ENCODE results near the gene WHRN. TPM values are rescaled to one million over a fixed set of nuclear protein-coding genes. Genes with fewer than 3 reads are reported as not detected.

Gene WHRN
- total and polyA plus RNA-seq, 2 donors, result 3.2 to 14.9 TPM

DNA sequence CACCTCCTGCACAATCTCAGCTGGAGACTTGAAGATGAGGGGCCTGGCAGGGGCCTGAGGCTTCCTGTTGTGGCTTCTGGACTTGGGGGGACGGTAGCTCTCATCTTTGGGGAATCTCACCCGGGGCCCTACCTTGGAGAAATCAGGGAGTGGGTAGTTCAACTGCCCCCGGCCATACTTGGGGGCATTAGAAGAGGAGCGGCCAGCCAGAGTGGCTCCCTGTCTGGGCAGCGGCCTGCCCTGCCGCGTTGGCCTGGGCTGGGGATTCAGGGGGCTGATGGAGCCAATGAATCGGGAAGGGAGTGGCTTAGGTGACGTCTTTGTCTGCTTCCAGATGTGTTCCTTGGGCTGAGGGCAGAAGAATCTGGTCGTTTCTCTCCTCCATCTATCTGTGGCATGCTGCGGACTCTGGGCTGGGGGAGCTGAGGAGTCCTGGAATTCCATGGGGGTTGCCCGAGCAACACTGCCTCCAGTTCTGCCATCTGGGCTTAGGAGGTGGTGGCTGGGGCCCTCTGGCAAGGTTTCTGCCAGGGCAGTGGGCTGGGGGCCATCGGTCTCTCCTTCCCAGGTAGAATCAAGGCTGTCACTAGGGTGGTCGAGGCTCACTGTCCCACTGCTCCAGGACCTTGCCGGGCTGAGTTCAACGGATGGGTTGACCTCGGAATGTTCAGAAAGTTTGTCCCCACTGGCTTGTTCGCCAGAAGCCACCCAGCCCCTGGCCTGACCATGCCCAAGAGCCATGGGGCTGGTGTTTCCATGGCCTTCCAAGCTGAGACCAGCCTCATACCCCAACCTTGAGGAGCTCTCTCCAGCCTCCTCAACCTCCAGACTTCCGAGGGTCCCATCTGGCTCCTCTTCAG lies 128.5 kb downstream of the WHRN start:
- peak overlapping the region; percentile 70 to 77 for H3K27ac ChIP-seq (ENCODE audit: low read depth in 1 of 2, low read length in 1 of 2)
- DNase-seq (ENCODE audit: low read depth in 6 of 9, low spot score in 9 of 9), result no peak
- no peak overlapping the region for H3K4me3 ChIP-seq (ENCODE audit: low read length in 2 of 2)
- H3K9me3 ChIP-seq (ENCODE audit: control insufficient read depth in 2 of 2, insufficient read depth in 1 of 2, low read length in 1 of 2), result no peaks in the 10 kb centered on the region
- peaks cover 69 to 82% of the 10 kb centered on the region in 2 donors for H3K36me3 ChIP-seq (ENCODE audit: control insufficient read depth in 2 of 2, insufficient read depth in 2 of 2, low read length in 1 of 2)
- H3K27me3 ChIP-seq (ENCODE audit: control insufficient read depth in 2 of 2, insufficient read depth in 1 of 2, low read length in 1 of 2), result no peaks in the 10 kb centered on the region
- WGBS, result 94% methylated on average over 19 of the region's 19 CpGs
- H3K4me1 ChIP-seq (ENCODE audit: control insufficient read depth in 2 of 2, insufficient read depth in 2 of 2, low read length in 2 of 2), result peaks cover 61 to 88% of the 10 kb centered on the region in 2 donors

GRCh38 chr9:114375386-114376175 lies 129.7 kb downstream of the WHRN start:
- Histone ChIP-seq H3K4me1 (ENCODE audit: control insufficient read depth in 2 of 2, insufficient read depth in 2 of 2, low read length in 2 of 2) (peaks cover 72 to 91% of the 10 kb centered on the region in 2 donors), H3K4me3 (ENCODE audit: low read length in 2 of 2) (no peak overlapping the region), H3K27ac (ENCODE audit: low read depth in 1 of 2, low read length in 1 of 2) (peak overlapping the region; percentile 79 to 99), H3K9me3 (ENCODE audit: control insufficient read depth in 2 of 2, insufficient read depth in 1 of 2, low read length in 1 of 2) (no peaks in the 10 kb centered on the region), H3K27me3 (ENCODE audit: control insufficient read depth in 2 of 2, insufficient read depth in 1 of 2, low read length in 1 of 2) (no peaks in the 10 kb centered on the region), H3K36me3 (ENCODE audit: control insufficient read depth in 2 of 2, insufficient read depth in 2 of 2, low read length in 1 of 2) (peaks cover 59 to 74% of the 10 kb centered on the region in 2 donors)
- WGBS, result 92% methylated on average over 9 of the region's 9 CpGs
- DNase-seq (ENCODE audit: low read depth in 6 of 9, low spot score in 9 of 9), result no peak

GRCh38 chr9:114374936-114375335 lies 130.3 kb downstream of the WHRN start:
- Histone ChIP-seq H3K36me3 (ENCODE audit: control insufficient read depth in 2 of 2, insufficient read depth in 2 of 2, low read length in 1 of 2) (peaks cover 57 to 74% of the 10 kb centered on the region in 2 donors), H3K27ac (ENCODE audit: low read depth in 1 of 2, low read length in 1 of 2) (peak overlapping the region; percentile 89 to 99), H3K4me3 (ENCODE audit: low read length in 2 of 2) (no peak overlapping the region), H3K27me3 (ENCODE audit: control insufficient read depth in 2 of 2, insufficient read depth in 1 of 2, low read length in 1 of 2) (no peaks in the 10 kb centered on the region), H3K9me3 (ENCODE audit: control insufficient read depth in 2 of 2, insufficient read depth in 1 of 2, low read length in 1 of 2) (no peaks in the 10 kb centered on the region), H3K4me1 (ENCODE audit: control insufficient read depth in 2 of 2, insufficient read depth in 2 of 2, low read length in 2 of 2) (peaks cover 76 to 96% of the 10 kb centered on the region in 2 donors)
- no peak for DNase-seq (ENCODE audit: low read depth in 6 of 9, low spot score in 9 of 9)
- 92% methylated on average over 9 of the region's 9 CpGs for WGBS

- Histone ChIP-seq H3K4me1 (ENCODE audit: control insufficient read depth in 2 of 2, insufficient read depth in 2 of 2, low read length in 2 of 2) (peaks cover 80 to 96% of the 10 kb centered on the region in 2 donors), H3K36me3 (ENCODE audit: control insufficient read depth in 2 of 2, insufficient read depth in 2 of 2, low read length in 1 of 2) (peaks cover 59 to 74% of the 10 kb centered on the region in 2 donors)
- 88% methylated on average over 16 of the region's 16 CpGs for WGBS
Observed at GRCh38 chr9:114373960-114374730, 131.1 kb downstream of the WHRN start.

DNA sequence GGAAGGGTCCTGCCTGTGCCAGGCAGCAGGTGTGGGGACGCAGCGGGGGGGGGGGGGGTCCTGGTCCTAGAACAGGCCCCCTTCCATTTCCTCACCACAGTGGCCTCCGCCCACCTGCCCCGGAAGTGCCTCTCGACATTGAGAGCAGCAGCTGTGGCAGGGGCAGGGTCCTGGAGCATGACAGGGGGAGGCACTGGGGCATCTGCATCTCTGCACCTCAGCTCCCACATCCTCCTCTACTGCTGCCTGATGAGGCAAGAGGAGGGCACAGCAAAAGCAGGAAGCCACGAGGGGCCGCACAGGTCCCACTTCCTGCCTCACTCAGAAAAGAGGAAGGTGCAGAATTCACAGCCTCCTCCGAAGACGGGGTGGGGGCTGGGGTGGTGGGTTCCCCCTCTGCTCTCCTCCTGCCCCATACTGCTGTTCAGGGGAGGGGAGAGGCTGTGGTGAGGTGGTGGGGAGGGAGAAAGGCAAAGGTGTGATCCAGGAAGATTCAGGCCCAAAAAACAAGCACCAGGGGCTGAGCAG lies 132.3 kb downstream of the WHRN start:
- no peaks in the 10 kb centered on the region for H3K9me3 ChIP-seq (ENCODE audit: control insufficient read depth in 2 of 2, insufficient read depth in 1 of 2, low read length in 1 of 2)
- DNase-seq (ENCODE audit: low read depth in 6 of 9, low spot score in 9 of 9), result peak; percentile 80 to 98 (median 92)
- peaks cover 79 to 95% of the 10 kb centered on the region in 2 donors for H3K4me1 ChIP-seq (ENCODE audit: control insufficient read depth in 2 of 2, insufficient read depth in 2 of 2, low read length in 2 of 2)
- peak overlapping the region; percentile 89 to 99 for H3K27ac ChIP-seq (ENCODE audit: low read depth in 1 of 2, low read length in 1 of 2)
- peaks cover 58 to 73% of the 10 kb centered on the region in 2 donors for H3K36me3 ChIP-seq (ENCODE audit: control insufficient read depth in 2 of 2, insufficient read depth in 2 of 2, low read length in 1 of 2)
- 3% methylated on average over 9 of the region's 9 CpGs for WGBS
- peak overlapping the region; percentile 29 to 40 for H3K4me3 ChIP-seq (ENCODE audit: low read length in 2 of 2)
- no peaks in the 10 kb centered on the region for H3K27me3 ChIP-seq (ENCODE audit: control insufficient read depth in 2 of 2, insufficient read depth in 1 of 2, low read length in 1 of 2)

More at GRCh38 chr9:114373960-114374730, 131.1 kb downstream of the WHRN start:
- H3K27ac ChIP-seq (ENCODE audit: low read depth in 1 of 2, low read length in 1 of 2), result peak overlapping the region; percentile 89 to 99
- no peaks in the 10 kb centered on the region for H3K9me3 ChIP-seq (ENCODE audit: control insufficient read depth in 2 of 2, insufficient read depth in 1 of 2, low read length in 1 of 2)
- no peak for DNase-seq (ENCODE audit: low read depth in 6 of 9, low spot score in 9 of 9)
- H3K27me3 ChIP-seq (ENCODE audit: control insufficient read depth in 2 of 2, insufficient read depth in 1 of 2, low read length in 1 of 2), result no peaks in the 10 kb centered on the region
- H3K4me3 ChIP-seq (ENCODE audit: low read length in 2 of 2), result no peak overlapping the region

- Histone ChIP-seq H3K9me3 (ENCODE audit: control insufficient read depth in 2 of 2, insufficient read depth in 1 of 2, low read length in 1 of 2) (no peaks in the 10 kb centered on the region), H3K36me3 (ENCODE audit: control insufficient read depth in 2 of 2, insufficient read depth in 2 of 2, low read length in 1 of 2) (peaks cover 58 to 73% of the 10 kb centered on the region in 2 donors), H3K27me3 (ENCODE audit: control insufficient read depth in 2 of 2, insufficient read depth in 1 of 2, low read length in 1 of 2) (no peaks in the 10 kb centered on the region), H3K27ac (ENCODE audit: low read depth in 1 of 2, low read length in 1 of 2) (peak overlapping the region; percentile 89 to 99), H3K4me1 (ENCODE audit: control insufficient read depth in 2 of 2, insufficient read depth in 2 of 2, low read length in 2 of 2) (peaks cover 84 to 96% of the 10 kb centered on the region in 2 donors), H3K4me3 (ENCODE audit: low read length in 2 of 2) (peak overlapping the region; percentile 29 to 40)
- DNase-seq (ENCODE audit: low read depth in 6 of 9, low spot score in 9 of 9), result peak in 5 of 9 donors; percentile 72 to 90 (median 77)
- 3% methylated on average over 14 of the region's 14 CpGs for WGBS
Observed at GRCh38 chr9:114371973-114372917, 133.0 kb downstream of the WHRN start.

DNA sequence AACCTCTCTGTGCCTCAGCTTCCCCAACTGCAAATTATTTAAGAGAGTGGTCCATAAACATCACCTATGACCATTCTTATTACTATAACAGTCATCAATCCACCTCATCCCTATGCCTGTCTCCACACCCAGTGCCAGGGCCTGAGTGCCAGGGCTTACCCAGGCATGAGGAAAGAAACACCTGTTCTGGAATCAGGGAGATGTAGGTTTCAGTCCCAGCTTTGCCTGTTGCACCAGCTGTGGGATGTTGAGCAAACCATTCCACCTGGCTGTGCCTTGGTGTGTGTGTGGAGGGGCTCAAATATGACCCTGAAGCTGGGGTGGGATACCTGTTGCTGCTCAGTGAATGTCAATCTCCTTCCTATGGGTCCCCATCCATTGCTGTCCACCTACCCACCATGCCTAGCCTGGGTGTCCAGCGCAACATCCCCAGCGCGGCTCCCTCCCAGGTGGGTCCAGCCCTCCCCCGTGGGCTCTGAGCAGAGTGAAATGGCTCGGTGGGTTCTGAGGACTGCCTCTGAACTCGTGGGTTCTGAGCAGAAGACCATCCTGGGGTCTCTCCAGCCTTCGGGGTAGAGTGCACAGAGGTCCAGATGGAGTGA lies 133.8 kb downstream of the WHRN start:
- H3K27ac ChIP-seq (ENCODE audit: low read depth in 1 of 2, low read length in 1 of 2), result peak overlapping the region; percentile 89 to 99
- WGBS, result 35% methylated on average over 7 of the region's 7 CpGs
- DNase-seq (ENCODE audit: low read depth in 6 of 9, low spot score in 9 of 9), result no peak
- H3K36me3 ChIP-seq (ENCODE audit: control insufficient read depth in 2 of 2, insufficient read depth in 2 of 2, low read length in 1 of 2), result peaks cover 51 to 73% of the 10 kb centered on the region in 2 donors
- H3K9me3 ChIP-seq (ENCODE audit: control insufficient read depth in 2 of 2, insufficient read depth in 1 of 2, low read length in 1 of 2), result no peaks in the 10 kb centered on the region
- peaks cover 75 to 90% of the 10 kb centered on the region in 2 donors for H3K4me1 ChIP-seq (ENCODE audit: control insufficient read depth in 2 of 2, insufficient read depth in 2 of 2, low read length in 2 of 2)
- peak overlapping the region; percentile 29 to 40 for H3K4me3 ChIP-seq (ENCODE audit: low read length in 2 of 2)
- no peaks in the 10 kb centered on the region for H3K27me3 ChIP-seq (ENCODE audit: control insufficient read depth in 2 of 2, insufficient read depth in 1 of 2, low read length in 1 of 2)

All from thymus (tissue), 11 donors.